GM23338 (cell line): ENCODE data around the gene OR10AD1. TPM values are rescaled to one million over a fixed set of nuclear protein-coding genes. Genes with fewer than 3 reads are reported as not detected.
A peak's percentile ranks its signal among the peaks of the same experiment; 100 is the strongest.

Experiments
- ATAC-seq: fragments of 200-7000 bp; cut with Tn5 transposase; 3 replicates; pipeline ENCODE4 v1.9.1; 2020
- DNase-seq: peaks from one replicate; pipeline ENCODE4 v3.0.0-alpha.2; 2015; ENCODE audit warnings: low spot score
- H2AFZ ChIP-seq: fragments of 200-600 bp; sonication (generic); 2 replicates; pipeline ENCODE4 v1.8.0; 2016; ENCODE audit warnings: antibody characterized with exemption, mild to moderate bottlenecking, moderate library complexity
- H3F3A ChIP-seq: fragments of 200-600 bp; sonication (generic); replicated peaks from 2 replicates; pipeline ENCODE4 v1.8.0; 2017; ENCODE audit warnings: antibody characterized with exemption, mixed run types, low read depth
- H3K27ac ChIP-seq: fragments of 200-600 bp; sonication (generic); 2 replicates; pipeline ENCODE4 v1.6.1; 2016; ENCODE audit warnings: low read depth
- H3K27me3 ChIP-seq: fragments of 200-600 bp; sonication (generic); 2 replicates; pipeline ENCODE4 v1.8.0; 2016; ENCODE audit warnings: mild to moderate bottlenecking, mixed run types, moderate library complexity; ENCODE audit not compliant: insufficient read depth
- H3K36me3 ChIP-seq: fragments of 200-600 bp; sonication (generic); 2 replicates; pipeline ENCODE4 v1.8.0; 2016; ENCODE audit warnings: mild to moderate bottlenecking; ENCODE audit not compliant: insufficient read depth
- H3K4me1 ChIP-seq: fragments of 200-600 bp; sonication (generic); 2 replicates; pipeline ENCODE4 v1.8.0; 2016; ENCODE audit warnings: mild to moderate bottlenecking, moderate library complexity; ENCODE audit not compliant: insufficient read depth
- H3K4me2 ChIP-seq: fragments of 200-600 bp; sonication (generic); 2 replicates; pipeline ENCODE4 v1.7.1; 2017; ENCODE audit warnings: mixed run types
- H3K4me3 ChIP-seq: fragments of 200-600 bp; sonication (generic); 2 replicates; pipeline ENCODE4 v1.6.1; 2016; ENCODE audit warnings: mixed run types
- H3K79me2 ChIP-seq: fragments of 200-600 bp; sonication (generic); replicated peaks from 2 replicates; pipeline ENCODE4 v1.8.0; 2017; ENCODE audit warnings: mild to moderate bottlenecking; ENCODE audit not compliant: insufficient read depth
- H3K9me2 ChIP-seq: fragments of 200-600 bp; sonication (generic); 2 replicates; pipeline ENCODE4 v1.8.0; 2017; ENCODE audit not compliant: insufficient read depth
- H4K20me1 ChIP-seq: fragments of 200-600 bp; sonication (generic); replicated peaks from 2 replicates; pipeline ENCODE4 v1.8.0; 2017; ENCODE audit warnings: mild to moderate bottlenecking; ENCODE audit not compliant: insufficient read depth
- H3K27ac Mint-ChIP-seq: 2 replicates; pipeline ENCODE4 v1.8.0; 2020; ENCODE audit warnings: inconsistent platforms, mild to moderate bottlenecking, moderate library complexity, mixed read lengths
- H3K27me3 Mint-ChIP-seq: 3 replicates; pipeline ENCODE4 v1.8.0; 2022; ENCODE audit warnings: low read depth, mild to moderate bottlenecking, moderate library complexity, mixed read lengths, inconsistent platforms; ENCODE audit not compliant: insufficient read depth, poor library complexity
- H3K36me3 Mint-ChIP-seq: 3 replicates; pipeline ENCODE4 v1.8.0; 2021; ENCODE audit warnings: low read depth, mild to moderate bottlenecking, inconsistent platforms, moderate library complexity, mixed read lengths
- H3K4me1 Mint-ChIP-seq: 3 replicates; pipeline ENCODE4 v1.8.0; 2020; ENCODE audit warnings: mild to moderate bottlenecking, inconsistent platforms, mixed read lengths
- H3K4me3 Mint-ChIP-seq: 3 replicates; pipeline ENCODE4 v1.8.0; 2021; ENCODE audit warnings: moderate library complexity, mild to moderate bottlenecking, inconsistent platforms, mixed read lengths
- H3K9me3 Mint-ChIP-seq: 3 replicates; pipeline ENCODE4 v1.8.0; 2020; ENCODE audit warnings: moderate library complexity, mild to moderate bottlenecking, inconsistent platforms, mixed read lengths
- CREB1 ChIP-seq: fragments of 250-450 bp; sonication (Bioruptor Pico); IDR thresholded peaks from 2 replicates; pipeline ENCODE4 v1.5.0; 2020; ENCODE audit warnings: low read depth, mild to moderate bottlenecking, moderate library complexity
- JUNB ChIP-seq: IDR thresholded peaks from one replicate; pipeline ENCODE4 v1.6.1; 2016; ENCODE audit warnings: antibody characterized with exemption; ENCODE audit not compliant: unreplicated experiment
- NANOG ChIP-seq: IDR thresholded peaks from 2 replicates; pipeline ENCODE4 v1.6.1; 2016; ENCODE audit warnings: antibody characterized with exemption, borderline replicate concordance
- POLR2AphosphoS5 ChIP-seq: IDR thresholded peaks from 2 replicates; pipeline ENCODE4 v1.6.1; 2016; ENCODE audit warnings: antibody characterized with exemption, low read depth
- ZNF331 ChIP-seq: fragments of 250-450 bp; sonication (Bioruptor Pico); IDR thresholded peaks from 2 replicates; pipeline ENCODE4 v1.5.0; 2020; ENCODE audit warnings: low read depth, mild to moderate bottlenecking, moderate library complexity
- polyA plus RNA-seq: library from polyadenylated mRNA; unstranded; fragments of >200 nt; fragmentation: Nextera tagmentation; extraction: Ambion mirVana; gene quantifications from 2 replicates; pipeline ENCODE4 v1.2.1, GENCODE V29; 2016
- total RNA-seq: library from RNA; depleted of rRNA; stranded (reverse); fragments of >200 nt; shearing (Covaris generic); gene quantifications from 2 replicates; pipeline ENCODE4 v1.2.3, GENCODE V29; 2014
- TF ChIP-seq, protein P1 (sequence below): IDR thresholded peaks from one replicate; pipeline ENCODE4 v1.6.1; 2018; ENCODE audit warnings: antibody characterized with exemption; ENCODE audit not compliant: unreplicated experiment
- TF ChIP-seq, protein P2 (sequence below), 2 experiments: fragments of 200-600 bp in 1 of 2; sonication (generic) in 1 of 2; conservative IDR thresholded peaks; 2 replicates each; pipeline versions ENCODE4 v1.5.1 to v1.6.1; 2016 to 2017; ENCODE audit warnings: antibody characterized with exemption in 2 of 2, low read depth in 2 of 2, mild to moderate bottlenecking in 2 of 2, moderate library complexity in 1 of 2
- TF ChIP-seq, protein P3 (sequence below): fragments of 250-450 bp; sonication (Bioruptor Pico); IDR thresholded peaks from 2 replicates; pipeline ENCODE4 v1.5.0; 2020; ENCODE audit warnings: mild to moderate bottlenecking, moderate library complexity

OR10AD1 gene
- total and polyA plus RNA-seq, 2 experiments from 2014 or later = not detected

DNA sequence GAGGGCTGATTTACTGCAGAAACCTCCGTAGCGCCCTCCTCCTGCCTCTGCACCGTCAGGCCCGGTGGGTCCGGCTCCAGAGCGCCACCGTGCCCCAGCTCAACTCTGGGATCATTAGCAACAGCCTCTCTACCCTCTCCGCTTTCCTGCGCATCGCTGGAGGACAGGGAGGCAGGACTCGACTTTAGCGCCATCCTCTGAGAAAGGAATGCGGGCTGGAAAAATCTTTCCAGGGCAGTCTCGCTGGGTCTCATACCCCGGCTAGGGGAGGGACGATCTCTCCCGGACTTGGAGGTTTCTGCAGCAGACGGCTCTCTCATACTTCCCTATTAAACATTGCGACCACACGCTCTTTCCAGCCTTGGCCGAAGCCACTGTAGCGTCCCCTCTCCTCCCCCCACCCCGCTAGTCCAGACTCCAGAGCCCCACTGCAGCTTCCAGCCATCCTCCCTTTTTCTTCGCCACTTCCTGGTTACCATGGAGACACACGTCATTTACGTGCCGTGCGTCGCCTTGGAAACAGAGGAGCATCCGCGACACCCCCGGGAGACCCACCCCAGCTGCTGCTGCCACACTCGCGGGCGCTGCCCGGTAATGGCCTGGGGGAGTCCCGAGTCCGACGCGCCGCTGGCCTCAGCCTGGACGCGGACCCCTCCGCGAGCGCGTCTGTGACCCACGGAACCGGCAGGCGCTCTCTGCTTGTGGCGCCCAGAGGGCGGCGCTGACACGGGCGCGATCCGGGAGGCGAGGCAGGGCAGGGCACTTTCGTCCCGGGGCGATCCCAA is 19.8 kb downstream of the OR10AD1 start, which contains the start of gene CCDC184:
Gene CCDC184 (plus strand): TSS at position 554 of the 785 bp plus-strand sequence. CDS start 479 bp downstream, outside the sequence.
- Histone ChIP-seq H3K79me2 (no peaks in the 10 kb centered on the region), H3K9me2 (no peaks in the 10 kb centered on the region), H3K36me3 (no peaks in the 10 kb centered on the region), H3F3A (peaks cover 3% of the 10 kb centered on the region; the same call in 1 of the 2 replicates), H3K4me3 (peak within 1 kb of the TSS; percentile 81), H2AFZ (peak within 1 kb of the TSS; percentile 98), H3K4me2 (peak within 1 kb of the TSS; percentile 87), H4K20me1 (no peaks in the 10 kb centered on the region), H3K27ac (0 out of 2 replicates have a peak within 1 kb of the TSS, but pooled peaks have one; percentile 9), H3K4me1 (peaks cover 23% of the 10 kb centered on the region), H3K27me3 (peaks cover 72% of the 10 kb centered on the region)
- peaks cover 30% of the 10 kb centered on the region for H3K4me1 Mint-ChIP-seq
- H3K36me3 Mint-ChIP-seq = no peaks in the 10 kb centered on the region
- ATAC-seq (peak; percentile 79), DNase-seq (peak; percentile 95)
- no peak for TF ChIP-seq POLR2AphosphoS5
- TF ChIP-seq, protein P1, sequence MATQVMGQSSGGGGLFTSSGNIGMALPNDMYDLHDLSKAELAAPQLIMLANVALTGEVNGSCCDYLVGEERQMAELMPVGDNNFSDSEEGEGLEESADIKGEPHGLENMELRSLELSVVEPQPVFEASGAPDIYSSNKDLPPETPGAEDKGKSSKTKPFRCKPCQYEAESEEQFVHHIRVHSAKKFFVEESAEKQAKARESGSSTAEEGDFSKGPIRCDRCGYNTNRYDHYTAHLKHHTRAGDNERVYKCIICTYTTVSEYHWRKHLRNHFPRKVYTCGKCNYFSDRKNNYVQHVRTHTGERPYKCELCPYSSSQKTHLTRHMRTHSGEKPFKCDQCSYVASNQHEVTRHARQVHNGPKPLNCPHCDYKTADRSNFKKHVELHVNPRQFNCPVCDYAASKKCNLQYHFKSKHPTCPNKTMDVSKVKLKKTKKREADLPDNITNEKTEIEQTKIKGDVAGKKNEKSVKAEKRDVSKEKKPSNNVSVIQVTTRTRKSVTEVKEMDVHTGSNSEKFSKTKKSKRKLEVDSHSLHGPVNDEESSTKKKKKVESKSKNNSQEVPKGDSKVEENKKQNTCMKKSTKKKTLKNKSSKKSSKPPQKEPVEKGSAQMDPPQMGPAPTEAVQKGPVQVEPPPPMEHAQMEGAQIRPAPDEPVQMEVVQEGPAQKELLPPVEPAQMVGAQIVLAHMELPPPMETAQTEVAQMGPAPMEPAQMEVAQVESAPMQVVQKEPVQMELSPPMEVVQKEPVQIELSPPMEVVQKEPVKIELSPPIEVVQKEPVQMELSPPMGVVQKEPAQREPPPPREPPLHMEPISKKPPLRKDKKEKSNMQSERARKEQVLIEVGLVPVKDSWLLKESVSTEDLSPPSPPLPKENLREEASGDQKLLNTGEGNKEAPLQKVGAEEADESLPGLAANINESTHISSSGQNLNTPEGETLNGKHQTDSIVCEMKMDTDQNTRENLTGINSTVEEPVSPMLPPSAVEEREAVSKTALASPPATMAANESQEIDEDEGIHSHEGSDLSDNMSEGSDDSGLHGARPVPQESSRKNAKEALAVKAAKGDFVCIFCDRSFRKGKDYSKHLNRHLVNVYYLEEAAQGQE = no peak
- 0 out of 2 replicates have a peak, but pooled peaks have one; percentile 26 for TF ChIP-seq CREB1
- TF ChIP-seq, protein P2, sequence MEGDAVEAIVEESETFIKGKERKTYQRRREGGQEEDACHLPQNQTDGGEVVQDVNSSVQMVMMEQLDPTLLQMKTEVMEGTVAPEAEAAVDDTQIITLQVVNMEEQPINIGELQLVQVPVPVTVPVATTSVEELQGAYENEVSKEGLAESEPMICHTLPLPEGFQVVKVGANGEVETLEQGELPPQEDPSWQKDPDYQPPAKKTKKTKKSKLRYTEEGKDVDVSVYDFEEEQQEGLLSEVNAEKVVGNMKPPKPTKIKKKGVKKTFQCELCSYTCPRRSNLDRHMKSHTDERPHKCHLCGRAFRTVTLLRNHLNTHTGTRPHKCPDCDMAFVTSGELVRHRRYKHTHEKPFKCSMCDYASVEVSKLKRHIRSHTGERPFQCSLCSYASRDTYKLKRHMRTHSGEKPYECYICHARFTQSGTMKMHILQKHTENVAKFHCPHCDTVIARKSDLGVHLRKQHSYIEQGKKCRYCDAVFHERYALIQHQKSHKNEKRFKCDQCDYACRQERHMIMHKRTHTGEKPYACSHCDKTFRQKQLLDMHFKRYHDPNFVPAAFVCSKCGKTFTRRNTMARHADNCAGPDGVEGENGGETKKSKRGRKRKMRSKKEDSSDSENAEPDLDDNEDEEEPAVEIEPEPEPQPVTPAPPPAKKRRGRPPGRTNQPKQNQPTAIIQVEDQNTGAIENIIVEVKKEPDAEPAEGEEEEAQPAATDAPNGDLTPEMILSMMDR (conservative IDR thresholded peaks at IDR 0.05; ENCODE audit: low read depth in 2 of 2) = peak; percentile 31 to 63; a peak in 3 of 4 replicates
- H3K27me3 Mint-ChIP-seq = peaks cover 52% of the 10 kb centered on the region
- no peaks in the 10 kb centered on the region for H3K9me3 Mint-ChIP-seq
- H3K4me3 Mint-ChIP-seq = peak within 1 kb of the TSS; percentile 81
- H3K27ac Mint-ChIP-seq = 0 out of 2 replicates have a peak within 1 kb of the TSS, but pooled peaks have one; percentile 70

DNA sequence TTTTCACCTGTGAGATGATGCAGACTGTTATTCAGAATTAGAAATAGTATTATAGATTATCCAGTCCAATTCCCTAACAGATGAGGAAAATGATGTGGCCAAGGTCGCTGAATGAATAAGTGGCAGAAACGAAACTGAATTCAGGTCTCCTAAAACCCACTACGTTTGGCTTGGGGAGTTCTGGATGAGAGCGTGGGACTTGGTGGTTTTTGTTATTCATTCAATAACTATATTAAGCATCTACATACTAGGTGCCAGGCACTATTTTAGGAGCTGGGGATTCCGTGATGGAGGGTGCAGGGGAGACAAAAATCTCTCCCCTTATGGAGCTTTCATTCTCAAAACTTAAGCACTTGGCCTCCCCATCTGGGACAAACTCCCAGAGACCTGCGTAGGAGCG is 20.5 kb downstream of the OR10AD1 start:
- DNase-seq (no peak), ATAC-seq (no peak)
- no peaks in the 10 kb centered on the region for H3K36me3 ChIP-seq
- Mint-ChIP-seq H3K9me3 (no peaks in the 10 kb centered on the region), H3K4me1 (peaks cover 28% of the 10 kb centered on the region), H3K36me3 (no peaks in the 10 kb centered on the region), H3K27me3 (peaks cover 47% of the 10 kb centered on the region), H3K27ac (no peak overlapping the region), H3K4me3 (peak overlapping the region; percentile 81)
- peaks cover 24% of the 10 kb centered on the region for H3K4me1 ChIP-seq
- 0 out of 2 replicates have a peak overlapping the region, but pooled peaks have one; percentile 9 for H3K27ac ChIP-seq
- peak overlapping the region; percentile 81 for H3K4me3 ChIP-seq
- no peaks in the 10 kb centered on the region for H3K79me2 ChIP-seq
- no peaks in the 10 kb centered on the region for H3K9me2 ChIP-seq
- peak overlapping the region; percentile 87 for H3K4me2 ChIP-seq
- H4K20me1 ChIP-seq = no peaks in the 10 kb centered on the region
- peaks cover 3% of the 10 kb centered on the region; the same call in 1 of the 2 replicates for H3F3A ChIP-seq
- H2AFZ ChIP-seq = peak overlapping the region; percentile 98
- H3K27me3 ChIP-seq = peaks cover 69% of the 10 kb centered on the region
- TF ChIP-seq NANOG = no peak
- no peak for TF ChIP-seq JUNB
- TF ChIP-seq, protein P3, sequence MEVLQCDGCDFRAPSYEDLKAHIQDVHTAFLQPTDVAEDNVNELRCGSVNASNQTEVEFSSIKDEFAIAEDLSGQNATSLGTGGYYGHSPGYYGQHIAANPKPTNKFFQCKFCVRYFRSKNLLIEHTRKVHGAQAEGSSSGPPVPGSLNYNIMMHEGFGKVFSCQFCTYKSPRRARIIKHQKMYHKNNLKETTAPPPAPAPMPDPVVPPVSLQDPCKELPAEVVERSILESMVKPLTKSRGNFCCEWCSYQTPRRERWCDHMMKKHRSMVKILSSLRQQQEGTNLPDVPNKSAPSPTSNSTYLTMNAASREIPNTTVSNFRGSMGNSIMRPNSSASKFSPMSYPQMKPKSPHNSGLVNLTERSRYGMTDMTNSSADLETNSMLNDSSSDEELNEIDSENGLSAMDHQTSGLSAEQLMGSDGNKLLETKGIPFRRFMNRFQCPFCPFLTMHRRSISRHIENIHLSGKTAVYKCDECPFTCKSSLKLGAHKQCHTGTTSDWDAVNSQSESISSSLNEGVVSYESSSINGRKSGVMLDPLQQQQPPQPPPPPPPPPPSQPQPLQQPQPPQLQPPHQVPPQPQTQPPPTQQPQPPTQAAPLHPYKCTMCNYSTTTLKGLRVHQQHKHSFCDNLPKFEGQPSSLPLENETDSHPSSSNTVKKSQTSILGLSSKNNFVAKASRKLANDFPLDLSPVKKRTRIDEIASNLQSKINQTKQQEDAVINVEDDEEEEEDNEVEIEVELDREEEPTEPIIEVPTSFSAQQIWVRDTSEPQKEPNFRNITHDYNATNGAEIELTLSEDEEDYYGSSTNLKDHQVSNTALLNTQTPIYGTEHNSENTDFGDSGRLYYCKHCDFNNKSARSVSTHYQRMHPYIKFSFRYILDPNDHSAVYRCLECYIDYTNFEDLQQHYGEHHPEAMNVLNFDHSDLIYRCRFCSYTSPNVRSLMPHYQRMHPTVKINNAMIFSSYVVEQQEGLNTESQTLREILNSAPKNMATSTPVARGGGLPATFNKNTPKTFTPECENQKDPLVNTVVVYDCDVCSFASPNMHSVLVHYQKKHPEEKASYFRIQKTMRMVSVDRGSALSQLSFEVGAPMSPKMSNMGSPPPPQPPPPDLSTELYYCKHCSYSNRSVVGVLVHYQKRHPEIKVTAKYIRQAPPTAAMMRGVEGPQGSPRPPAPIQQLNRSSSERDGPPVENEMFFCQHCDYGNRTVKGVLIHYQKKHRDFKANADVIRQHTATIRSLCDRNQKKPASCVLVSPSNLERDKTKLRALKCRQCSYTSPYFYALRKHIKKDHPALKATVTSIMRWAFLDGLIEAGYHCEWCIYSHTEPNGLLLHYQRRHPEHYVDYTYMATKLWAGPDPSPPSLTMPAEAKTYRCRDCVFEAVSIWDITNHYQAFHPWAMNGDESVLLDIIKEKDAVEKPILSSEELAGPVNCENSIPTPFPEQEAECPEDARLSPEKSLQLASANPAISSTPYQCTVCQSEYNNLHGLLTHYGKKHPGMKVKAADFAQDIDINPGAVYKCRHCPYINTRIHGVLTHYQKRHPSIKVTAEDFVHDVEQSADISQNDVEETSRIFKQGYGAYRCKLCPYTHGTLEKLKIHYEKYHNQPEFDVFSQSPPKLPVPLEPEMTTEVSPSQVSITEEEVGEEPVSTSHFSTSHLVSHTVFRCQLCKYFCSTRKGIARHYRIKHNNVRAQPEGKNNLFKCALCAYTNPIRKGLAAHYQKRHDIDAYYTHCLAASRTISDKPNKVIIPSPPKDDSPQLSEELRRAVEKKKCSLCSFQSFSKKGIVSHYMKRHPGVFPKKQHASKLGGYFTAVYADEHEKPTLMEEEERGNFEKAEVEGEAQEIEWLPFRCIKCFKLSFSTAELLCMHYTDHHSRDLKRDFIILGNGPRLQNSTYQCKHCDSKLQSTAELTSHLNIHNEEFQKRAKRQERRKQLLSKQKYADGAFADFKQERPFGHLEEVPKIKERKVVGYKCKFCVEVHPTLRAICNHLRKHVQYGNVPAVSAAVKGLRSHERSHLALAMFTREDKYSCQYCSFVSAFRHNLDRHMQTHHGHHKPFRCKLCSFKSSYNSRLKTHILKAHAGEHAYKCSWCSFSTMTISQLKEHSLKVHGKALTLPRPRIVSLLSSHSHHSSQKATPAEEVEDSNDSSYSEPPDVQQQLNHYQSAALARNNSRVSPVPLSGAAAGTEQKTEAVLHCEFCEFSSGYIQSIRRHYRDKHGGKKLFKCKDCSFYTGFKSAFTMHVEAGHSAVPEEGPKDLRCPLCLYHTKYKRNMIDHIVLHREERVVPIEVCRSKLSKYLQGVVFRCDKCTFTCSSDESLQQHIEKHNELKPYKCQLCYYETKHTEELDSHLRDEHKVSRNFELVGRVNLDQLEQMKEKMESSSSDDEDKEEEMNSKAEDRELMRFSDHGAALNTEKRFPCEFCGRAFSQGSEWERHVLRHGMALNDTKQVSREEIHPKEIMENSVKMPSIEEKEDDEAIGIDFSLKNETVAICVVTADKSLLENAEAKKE = no peak
- no peak for TF ChIP-seq ZNF331 (CRISPR knock-in tag)
